CD8-positive, alpha-beta memory T cell (primary cell): ENCODE measurements around the gene C2CD4C. TPM values are rescaled to one million over a fixed set of nuclear protein-coding genes. Genes with fewer than 3 reads are reported as not detected.
A peak's percentile ranks its signal among the peaks of the same experiment; 100 is the strongest.

ENCODE experiments used
- CTCF ChIA-PET: fragments of 350-600 bp; sonication (Branson Sonifier 250); formaldehyde crosslinking; loops from one replicate; lab custom pipeline; 2021; ENCODE audit warnings: antibody characterized with exemption; lab: Charles Lee
- POLR2A ChIA-PET: fragments of 350-600 bp; sonication (Branson Sonifier 250); formaldehyde crosslinking; loops from one replicate; lab custom pipeline; 2021; ENCODE audit warnings: antibody characterized with exemption; lab: Charles Lee
- DNase-seq, 5 donors: peaks; one replicate each; pipeline versions ENCODE4 v3.0.0 to v3.0.0-alpha.2; 2020 to 2022; ENCODE audit warnings: mixed read lengths in 1 of 5
- H3K27ac ChIP-seq: one replicate; pipeline ENCODE4 v1.7.0; 2013; ENCODE audit warnings: low read depth, mild to moderate bottlenecking, low read length, moderate library complexity
- H3K27me3 ChIP-seq: 2 replicates; pipeline ENCODE4 v1.7.0; 2013; ENCODE audit warnings: low read length, mild to moderate bottlenecking; ENCODE audit not compliant: insufficient read depth, poor library complexity, severe bottlenecking
- H3K36me3 ChIP-seq: 2 replicates; pipeline ENCODE4 v1.7.0; 2013; ENCODE audit warnings: mild to moderate bottlenecking, low read length, moderate library complexity; ENCODE audit not compliant: insufficient read depth
- H3K4me1 ChIP-seq: 2 replicates; pipeline ENCODE4 v1.7.0; 2013; ENCODE audit warnings: mild to moderate bottlenecking, low read length, moderate library complexity; ENCODE audit not compliant: insufficient read depth
- H3K4me3 ChIP-seq: 2 replicates; pipeline ENCODE4 v1.7.0; 2013; ENCODE audit warnings: mild to moderate bottlenecking, low read length
- H3K9me3 ChIP-seq: 2 replicates; pipeline ENCODE4 v1.7.0; 2013; ENCODE audit warnings: mild to moderate bottlenecking, low read length
- H3K27ac Mint-ChIP-seq, 8 donors: one replicate each; pipeline ENCODE4 v1.8.0; 2020 to 2021; ENCODE audit warnings: mixed read lengths in 8 of 8, mild to moderate bottlenecking in 6 of 8, inconsistent platforms in 3 of 8, moderate library complexity in 3 of 8
- H3K27me3 Mint-ChIP-seq, 2 donors: one replicate each; pipeline ENCODE4 v1.8.0; 2020 to 2021; ENCODE audit warnings: mixed read lengths in 2 of 2, mild to moderate bottlenecking in 1 of 2, moderate library complexity in 1 of 2
- H3K36me3 Mint-ChIP-seq, 3 donors: one replicate each; pipeline ENCODE4 v1.8.0; 2020 to 2021; ENCODE audit warnings: mixed read lengths in 3 of 3, inconsistent platforms in 1 of 3, mild to moderate bottlenecking in 1 of 3
- H3K4me1 Mint-ChIP-seq, 3 donors: one replicate each; pipeline ENCODE4 v1.8.0; 2020 to 2021; ENCODE audit warnings: mixed read lengths in 3 of 3, inconsistent platforms in 1 of 3, mild to moderate bottlenecking in 1 of 3
- H3K4me3 Mint-ChIP-seq, 7 donors: one replicate each; pipeline ENCODE4 v1.8.0; 2020 to 2021; ENCODE audit warnings: mixed read lengths in 7 of 7, mild to moderate bottlenecking in 6 of 7, moderate library complexity in 4 of 7, inconsistent platforms in 2 of 7
- H3K9me3 Mint-ChIP-seq, 5 donors: one replicate each; pipeline ENCODE4 v1.8.0; 2020 to 2022; ENCODE audit warnings: mixed read lengths in 5 of 5, mild to moderate bottlenecking in 3 of 5, moderate library complexity in 2 of 5, inconsistent platforms in 1 of 5
- polyA plus RNA-seq: library from polyadenylated mRNA; unstranded; fragments of 300-500 nt; fragmentation: Illumina TruSeq; gene quantifications from one replicate; pipeline ENCODE4 v1.2.3, GENCODE V29; 2021
- total RNA-seq, 2 experiments: library from RNA; stranded (reverse); gene quantifications; one replicate each; pipeline ENCODE4 v1.2.3, GENCODE V29; 2021

Gene C2CD4C
- total and polyA plus RNA-seq, 3 experiments from 2014 or later = not detected

GRCh38 chr19:407511-408440 is 1.2 kb downstream of the C2CD4C start:
- Histone ChIP-seq H3K9me3 (no peaks in the 10 kb centered on the region), H3K27ac (no peak overlapping the region), H3K4me3 (no peak overlapping the region), H3K36me3 (no peaks in the 10 kb centered on the region), H3K27me3 (peaks cover 13% of the 10 kb centered on the region), H3K4me1 (peaks cover 6% of the 10 kb centered on the region)
- no peaks in the 10 kb centered on the region for H3K36me3 Mint-ChIP-seq
- ChIA-PET POLR2A (no interaction called here), CTCF (no interaction called here)
- no peak overlapping the region for H3K27ac Mint-ChIP-seq
- peaks cover 6 to 7% (median 6%) of the 10 kb centered on the region in 3 donors for H3K4me1 Mint-ChIP-seq
- peaks cover 0 to 2% (median 0%) of the 10 kb centered on the region in 5 donors for H3K9me3 Mint-ChIP-seq
- peak in 1 of 5 donors; percentile 44 for DNase-seq
- peaks cover 17 to 31% of the 10 kb centered on the region in 2 donors for H3K27me3 Mint-ChIP-seq
- peak overlapping the region in 2 of 7 donors; percentile 5 to 69 for H3K4me3 Mint-ChIP-seq

- Mint-ChIP-seq H3K9me3 (peaks cover 0 to 2% (median 0%) of the 10 kb centered on the region in 5 donors), H3K4me1 (peaks cover 6 to 7% (median 6%) of the 10 kb centered on the region in 3 donors), H3K27ac (no peak overlapping the region), H3K36me3 (no peaks in the 10 kb centered on the region), H3K27me3 (peaks cover 19 to 32% of the 10 kb centered on the region in 2 donors), H3K4me3 (no peak overlapping the region)
- Histone ChIP-seq H3K36me3 (no peaks in the 10 kb centered on the region), H3K9me3 (no peaks in the 10 kb centered on the region), H3K4me1 (peaks cover 6% of the 10 kb centered on the region), H3K4me3 (no peak overlapping the region), H3K27ac (no peak overlapping the region), H3K27me3 (peaks cover 13% of the 10 kb centered on the region)
- ChIA-PET POLR2A (no interaction called here), CTCF (no interaction called here)
- peak in 1 of 5 donors; percentile 22 for DNase-seq
Measured at GRCh38 chr19:406971-407510, 1.9 kb downstream of the C2CD4C start.

DNA sequence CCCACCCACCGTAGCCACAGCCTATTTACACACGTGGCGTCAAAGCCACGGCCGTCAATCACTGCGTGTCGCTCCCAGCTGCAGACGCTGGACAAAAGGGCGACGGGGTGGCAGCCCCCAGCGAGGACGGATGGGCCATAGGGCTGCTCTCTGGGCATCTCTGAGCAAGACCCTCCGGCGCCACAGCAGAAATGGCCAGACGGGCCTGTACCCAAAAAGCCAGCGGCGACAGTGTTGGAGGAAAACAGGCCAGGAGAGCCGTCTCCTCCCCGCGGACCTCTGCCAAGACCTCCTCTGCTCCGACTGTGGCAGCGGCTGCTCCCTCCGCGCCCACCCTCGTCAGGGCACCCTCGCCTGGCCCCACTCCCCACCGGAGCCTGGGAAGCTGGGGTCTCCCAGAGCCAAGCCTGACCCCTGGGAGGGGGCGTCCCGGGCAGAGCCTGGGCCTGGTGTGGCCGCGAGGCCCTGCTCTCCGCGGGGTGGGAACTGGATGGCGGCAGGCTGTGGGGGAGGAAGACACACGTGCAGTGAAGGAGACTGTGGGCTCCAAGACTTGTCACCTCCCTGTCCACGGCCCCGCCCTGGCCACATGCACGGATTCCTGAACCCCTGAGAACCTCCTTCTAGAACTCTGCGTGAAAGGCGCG is 2.7 kb downstream of the C2CD4C start:
- Mint-ChIP-seq H3K4me1 (peaks cover 6 to 7% (median 6%) of the 10 kb centered on the region in 3 donors), H3K9me3 (no peaks in the 10 kb centered on the region), H3K27me3 (peaks cover 17 to 28% of the 10 kb centered on the region in 2 donors), H3K36me3 (no peaks in the 10 kb centered on the region), H3K27ac (no peak overlapping the region), H3K4me3 (peak overlapping the region in 3 of 7 donors; percentile 32 to 41 (median 36))
- no peak overlapping the region for H3K4me3 ChIP-seq
- H3K27me3 ChIP-seq = peaks cover 13% of the 10 kb centered on the region
- H3K36me3 ChIP-seq = no peaks in the 10 kb centered on the region
- CTCF ChIA-PET = no interaction called here
- POLR2A ChIA-PET = no interaction called here
- H3K9me3 ChIP-seq = no peaks in the 10 kb centered on the region
- peak in 1 of 5 donors; percentile 29 for DNase-seq
- peaks cover 6% of the 10 kb centered on the region for H3K4me1 ChIP-seq
- H3K27ac ChIP-seq = no peak overlapping the region

- Histone ChIP-seq H3K4me3 (no peak overlapping the region), H3K36me3 (no peaks in the 10 kb centered on the region), H3K4me1 (peaks cover 6% of the 10 kb centered on the region), H3K27me3 (peaks cover 12% of the 10 kb centered on the region), H3K27ac (no peak overlapping the region), H3K9me3 (no peaks in the 10 kb centered on the region)
- peak overlapping the region in 3 of 7 donors; percentile 36 to 76 (median 41) for H3K4me3 Mint-ChIP-seq
- peaks cover 6 to 7% (median 6%) of the 10 kb centered on the region in 3 donors for H3K4me1 Mint-ChIP-seq
- peaks cover 17 to 28% of the 10 kb centered on the region in 2 donors for H3K27me3 Mint-ChIP-seq
- no peaks in the 10 kb centered on the region for H3K9me3 Mint-ChIP-seq
- H3K36me3 Mint-ChIP-seq = no peaks in the 10 kb centered on the region
- CTCF ChIA-PET = no interaction called here
- DNase-seq = peak in 1 of 5 donors; percentile 31
- H3K27ac Mint-ChIP-seq = no peak overlapping the region
- POLR2A ChIA-PET = no interaction called here
Measured at GRCh38 chr19:405121-405965, 3.6 kb downstream of the C2CD4C start.

- Histone ChIP-seq H3K27me3 (no peaks in the 10 kb centered on the region), H3K36me3 (no peaks in the 10 kb centered on the region), H3K27ac (no peak overlapping the region), H3K4me3 (no peak overlapping the region), H3K9me3 (no peaks in the 10 kb centered on the region), H3K4me1 (no peaks in the 10 kb centered on the region)
- DNase-seq = peak in 1 of 5 donors; percentile 40
- Mint-ChIP-seq H3K36me3 (no peaks in the 10 kb centered on the region), H3K9me3 (no peaks in the 10 kb centered on the region), H3K4me3 (peak overlapping the region in 1 of 7 donors; percentile 54), H3K4me1 (no peaks in the 10 kb centered on the region), H3K27me3 (peaks cover 13 to 20% of the 10 kb centered on the region in 2 donors), H3K27ac (no peak overlapping the region)
- CTCF ChIA-PET = no interaction called here
- POLR2A ChIA-PET = no interaction called here
Measured at GRCh38 chr19:403221-404027, 5.5 kb downstream of the C2CD4C start.

- no peaks in the 10 kb centered on the region for H3K4me1 ChIP-seq
- no peak overlapping the region for H3K4me3 Mint-ChIP-seq
- H3K27ac Mint-ChIP-seq = no peak overlapping the region
Measured at GRCh38 chr19:402786-403185, 6.2 kb downstream of the C2CD4C start.

GRCh38 chr19:401866-402511 is 7.0 kb downstream of the C2CD4C start:
- Mint-ChIP-seq H3K27me3 (peaks cover 13 to 20% of the 10 kb centered on the region in 2 donors), H3K27ac (no peak overlapping the region), H3K4me3 (no peak overlapping the region), H3K9me3 (no peaks in the 10 kb centered on the region), H3K36me3 (no peaks in the 10 kb centered on the region), H3K4me1 (no peaks in the 10 kb centered on the region)
- no peaks in the 10 kb centered on the region for H3K4me1 ChIP-seq
- H3K27me3 ChIP-seq = no peaks in the 10 kb centered on the region
- H3K4me3 ChIP-seq = no peak overlapping the region
- H3K27ac ChIP-seq = no peak overlapping the region
- ChIA-PET POLR2A (no interaction called here), CTCF (no interaction called here)
- H3K36me3 ChIP-seq = no peaks in the 10 kb centered on the region
- peak in 1 of 5 donors; percentile 45 for DNase-seq
- no peaks in the 10 kb centered on the region for H3K9me3 ChIP-seq

More at GRCh38 chr19:402786-403185, 6.2 kb downstream of the C2CD4C start:
- no peaks in the 10 kb centered on the region for H3K9me3 ChIP-seq
- ChIA-PET CTCF (no interaction called here), POLR2A (no interaction called here)
- Mint-ChIP-seq H3K9me3 (no peaks in the 10 kb centered on the region), H3K27me3 (peaks cover 13 to 20% of the 10 kb centered on the region in 2 donors), H3K36me3 (no peaks in the 10 kb centered on the region), H3K4me1 (no peaks in the 10 kb centered on the region)
- no peak for DNase-seq
- H3K36me3 ChIP-seq = no peaks in the 10 kb centered on the region
- H3K27ac ChIP-seq = no peak overlapping the region
- H3K27me3 ChIP-seq = no peaks in the 10 kb centered on the region
- no peak overlapping the region for H3K4me3 ChIP-seq
